ENCODE results near the gene RFC3. TPM values are rescaled to one million over a fixed set of nuclear protein-coding genes. Genes with fewer than 3 reads are reported as not detected.
A peak's percentile ranks its signal among the peaks of the same experiment; 100 is the strongest.

RFC3 gene
- total and polyA plus RNA-seq, 2 of the 13 experiments (the other 11 are each of a cell fraction or from before 2014, with no cell fraction given), result 16.0 to 55.7 TPM

- TF ChIP-seq ARID5B (CRISPR knock-in tag; IDR thresholded peaks at IDR 0.05) (peak; percentile 58), KAT2B (IDR thresholded peaks at IDR 0.05; ENCODE audit: borderline replicate concordance, low read depth, low read length) (no peak), SRSF4 (IDR thresholded peaks at IDR 0.05; ENCODE audit: low read depth, low read length, poor library complexity, severe bottlenecking) (no peak), ZNF747 (CRISPR knock-in tag; IDR thresholded peaks at IDR 0.05; ENCODE audit: borderline replicate concordance) (no peak), POGK (CRISPR knock-in tag; conservative IDR thresholded peaks at IDR 0.05) (no peak), HMGXB3 (CRISPR knock-in tag; IDR thresholded peaks at IDR 0.05; ENCODE audit: borderline replicate concordance) (no peak), ZNF12 (CRISPR knock-in tag; IDR thresholded peaks at IDR 0.05) (no peak), NFAT5 (CRISPR knock-in tag; IDR thresholded peaks at IDR 0.05) (no peak), NR3C1 (CRISPR knock-in tag; IDR thresholded peaks at IDR 0.05) (no peak), ZMYM4 (CRISPR knock-in tag; IDR thresholded peaks at IDR 0.05) (0 out of 2 replicates have a peak, but pooled peaks have one; percentile 33), SIN3A (IDR thresholded peaks at IDR 0.05; ENCODE audit: borderline replicate concordance, low read depth, low read length) (no peak), JUN (CRISPR knock-in tag; IDR thresholded peaks at IDR 0.05) (no peak), TSC22D2 (CRISPR knock-in tag; IDR thresholded peaks at IDR 0.05; ENCODE audit: borderline replicate concordance) (no peak), SAP130 (CRISPR knock-in tag; IDR thresholded peaks at IDR 0.05; ENCODE audit: low read depth) (no peak), ZNF883 (CRISPR knock-in tag; IDR thresholded peaks at IDR 0.05; ENCODE audit: not compliant biosample characterization) (no peak)
These were observed 31.3 kb downstream of the RFC3 start (continued) for GRCh38 chr13:33849211-33849610.
